Ureter (tissue), 1 donor: Measurements from ENCODE around the gene CD163. TPM values are rescaled to one million over a fixed set of nuclear protein-coding genes. Genes with fewer than 3 reads are reported as not detected.
"Not testable (repeated sequence)": the region's sequence is repeated elsewhere in the genome, so short reads cannot be mapped to it uniquely, and the experiment has no call there.

Experiments used
- DNase-seq: peaks from one replicate; pipeline ENCODE4 v3.0.0-alpha.2; 2020; ENCODE audit warnings: low spot score
- total RNA-seq: library from RNA; stranded (reverse); gene quantifications from one replicate; pipeline ENCODE4 v1.2.4, GENCODE V29; 2023
- donor health status: DM: yes; HTN: yes; CAD: no.

Gene CD163
- total RNA-seq, result 74.3 TPM

GRCh38 chr12:7503686-7504415 is at the start of gene CD163:
Gene CD163, minus strand, starts transcription at chr12:7503777. Its CDS starts 87 bp downstream, at chr12:7503690.
- DNase-seq, result no peak

- DNase-seq, result no peak
Observed at GRCh38 chr12:7542813-7543212, 39.2 kb upstream of the CD163 start.

- DNase-seq, result no peak
Observed at GRCh38 chr12:7542046-7542445, 38.5 kb upstream of the CD163 start.

DNA sequence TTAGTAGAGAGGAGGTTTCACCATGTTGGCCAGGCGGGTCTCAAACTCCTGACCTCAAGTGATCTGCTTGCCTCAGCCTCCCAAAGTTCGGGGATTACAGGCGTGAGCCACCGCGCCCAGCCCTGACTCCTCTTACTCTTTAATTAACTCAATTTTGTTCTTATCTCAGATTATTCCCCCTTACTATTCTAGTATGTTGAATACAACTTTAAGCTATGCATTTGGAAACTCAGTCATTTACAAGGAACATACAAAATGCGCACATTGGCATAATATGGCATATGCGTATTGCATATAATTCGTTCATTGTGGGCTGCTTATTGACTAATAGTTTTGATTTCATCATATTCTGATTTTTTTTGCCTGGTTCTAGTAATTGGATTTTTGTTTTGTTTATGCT is 10.8 kb upstream of the CD163 start:
- no peak for DNase-seq

GRCh38 chr12:7512553-7512952 is 9.0 kb upstream of the CD163 start:
- no peak for DNase-seq

DNA sequence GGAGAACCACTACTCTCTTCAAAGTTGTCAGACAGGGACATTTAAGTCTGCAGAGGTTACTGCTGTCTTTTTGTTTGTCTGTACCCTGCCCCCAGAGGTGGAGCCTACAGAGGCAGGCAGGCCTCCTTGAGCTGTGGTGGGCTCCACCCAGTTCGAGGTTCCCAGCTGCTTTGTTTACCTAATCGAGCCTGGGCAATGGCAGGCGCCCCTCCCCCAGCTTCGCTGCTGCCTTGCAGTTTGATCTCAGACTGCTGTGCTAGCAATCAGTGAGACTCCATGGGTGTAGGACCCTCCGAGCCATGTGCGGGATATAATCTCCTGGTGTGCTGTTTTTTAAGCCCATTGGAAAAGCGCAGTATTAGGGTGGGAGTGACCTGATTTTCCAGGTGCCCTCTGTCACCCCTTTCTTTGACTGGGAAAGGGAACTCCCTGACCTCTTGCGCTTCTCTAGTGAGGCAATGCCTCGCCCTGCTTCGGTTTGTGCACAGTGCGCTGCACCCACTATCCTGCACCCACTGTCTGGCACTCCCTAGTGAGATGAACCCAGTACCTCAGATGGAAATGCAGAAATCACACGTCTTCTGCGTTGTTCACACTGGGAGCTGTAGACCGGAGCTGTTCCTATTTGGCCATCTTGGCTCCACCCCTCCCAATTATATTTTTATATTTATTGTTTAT is 6.4 kb upstream of the CD163 start:
- DNase-seq, result not testable (repeated sequence)

DNA sequence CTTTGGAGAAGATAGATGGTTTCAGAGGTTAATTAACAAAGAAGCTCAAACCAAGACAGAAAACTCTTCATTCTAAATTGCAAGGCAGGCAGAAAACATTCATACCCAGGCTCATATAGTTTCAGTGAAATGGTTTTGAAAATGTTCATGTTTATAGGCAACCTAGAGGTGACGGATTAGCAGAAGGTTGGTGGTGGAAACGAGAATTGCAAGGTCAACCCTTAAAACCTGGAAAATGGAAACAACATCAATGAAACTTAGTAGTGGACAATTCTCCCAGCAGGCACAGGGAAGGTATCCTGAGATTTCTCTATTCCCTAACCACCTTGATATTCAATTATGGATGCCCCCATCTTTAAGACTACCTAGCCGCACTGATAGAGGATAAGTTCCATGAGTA is 965 bp downstream of the CD163 start:
- DNase-seq, result no peak

DNA sequence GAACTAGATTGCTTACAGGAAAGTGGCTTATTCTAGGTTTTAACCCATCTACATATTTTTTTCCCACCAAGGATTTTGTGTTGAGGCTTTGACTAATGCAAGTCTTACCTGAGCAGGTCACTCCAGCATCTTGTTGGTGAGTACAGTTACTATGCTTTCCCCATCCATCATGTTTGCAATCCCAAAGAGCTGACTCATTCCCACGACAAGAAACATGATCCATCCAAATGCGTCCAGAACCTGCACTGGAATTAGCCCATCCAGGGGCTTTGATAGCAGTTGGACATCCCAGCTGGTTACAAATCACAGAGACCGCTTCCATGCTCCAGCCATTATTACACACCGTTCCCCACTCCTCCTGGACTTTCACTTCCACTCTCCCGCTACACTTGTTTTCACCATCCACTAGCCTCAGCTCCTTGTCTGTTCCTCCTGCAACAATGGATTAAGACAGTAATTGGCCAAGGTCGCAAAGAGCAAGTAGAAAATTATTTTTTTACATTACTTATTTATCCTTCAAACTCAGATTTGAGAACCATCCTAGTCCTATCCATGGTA is 2.5 kb downstream of the CD163 start:
- no peak for DNase-seq

GRCh38 chr12:7499636-7500035 is 3.9 kb downstream of the CD163 start:
- DNase-seq, result no peak

- DNase-seq, result no peak
Observed at GRCh38 chr12:7498809-7499208, 4.8 kb downstream of the CD163 start.

DNA sequence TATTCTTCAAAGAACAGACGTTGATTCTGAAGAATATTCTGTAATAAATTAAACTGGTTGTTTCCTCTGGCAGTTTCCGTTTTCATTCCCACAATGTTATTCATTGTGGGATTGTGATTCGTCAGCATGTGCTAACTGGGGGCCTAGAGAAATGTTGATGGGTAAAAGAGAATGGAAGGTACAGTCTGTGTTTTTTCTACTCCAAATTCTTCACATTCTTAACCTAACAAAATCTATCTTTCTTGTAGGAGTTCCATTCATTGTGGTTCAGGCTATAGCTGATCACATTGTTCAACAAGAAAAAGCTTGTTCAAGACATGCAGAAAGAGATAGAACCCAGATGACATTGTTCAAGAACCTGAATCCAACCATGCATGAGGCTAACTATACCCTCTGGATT is 5.9 kb downstream of the CD163 start:
- no peak for DNase-seq

DNA sequence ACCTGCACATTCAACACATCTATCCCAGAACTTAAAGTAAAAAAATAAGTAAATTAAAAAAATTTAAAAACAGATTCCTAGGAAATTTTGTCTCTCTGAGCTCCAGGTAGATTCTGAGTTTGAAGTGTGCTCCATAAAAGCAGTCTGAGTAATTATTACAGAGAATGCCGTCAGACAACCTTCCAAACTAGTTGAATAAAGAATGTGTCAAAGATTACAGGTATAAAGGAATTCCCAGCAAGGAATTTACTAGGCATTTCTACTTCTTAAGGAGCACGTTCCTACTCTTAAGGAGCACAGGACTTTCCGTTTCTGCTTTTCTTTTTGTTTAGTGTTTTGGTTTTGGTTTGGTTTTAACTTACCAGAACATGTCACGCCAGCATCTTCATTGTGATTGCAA is 7.1 kb downstream of the CD163 start:
- no peak for DNase-seq

GRCh38 chr12:7495136-7495535 is 8.4 kb downstream of the CD163 start:
- no peak for DNase-seq

DNA sequence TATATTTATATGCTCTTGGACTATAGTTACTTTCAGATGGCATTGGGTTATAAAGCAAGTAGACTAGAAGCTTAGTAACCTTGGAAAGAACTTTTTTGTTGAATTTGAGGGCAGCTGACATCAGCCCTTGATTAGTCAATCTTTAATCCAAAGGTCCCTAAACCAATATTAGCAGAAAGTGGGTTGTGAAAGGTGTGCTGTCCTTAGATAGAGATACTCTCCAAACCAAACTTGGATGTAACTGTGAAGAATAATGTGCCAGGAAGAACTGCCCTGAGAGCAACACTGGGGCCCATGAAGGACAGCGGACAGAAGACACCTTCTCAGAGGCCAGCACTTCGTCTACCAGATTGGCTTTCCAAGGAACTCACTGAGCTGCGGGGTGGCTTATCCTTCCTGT is 10.6 kb downstream of the CD163 start:
- no peak for DNase-seq

DNA sequence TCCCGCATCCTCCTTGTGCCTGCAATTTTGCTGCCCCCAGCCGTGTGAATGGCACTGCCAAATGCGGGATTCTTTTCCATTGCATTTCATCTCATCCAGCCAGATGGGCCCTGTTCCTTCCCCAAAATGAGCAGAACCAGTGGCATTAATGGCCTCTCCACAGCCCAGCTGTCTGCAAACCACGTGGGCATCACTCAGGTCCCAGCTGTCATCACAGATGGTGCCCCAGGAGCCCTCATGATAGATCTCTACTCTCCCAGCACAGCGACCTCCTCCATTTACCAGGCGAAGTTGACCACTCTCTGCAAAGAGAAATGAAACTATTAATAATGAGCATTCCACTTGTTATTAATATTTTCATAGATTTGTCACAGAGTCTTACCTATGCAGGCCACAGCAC is 17.1 kb downstream of the CD163 start:
- DNase-seq, result no peak

GRCh38 chr12:7485095-7485494 is 18.5 kb downstream of the CD163 start:
- DNase-seq, result no peak

DNA sequence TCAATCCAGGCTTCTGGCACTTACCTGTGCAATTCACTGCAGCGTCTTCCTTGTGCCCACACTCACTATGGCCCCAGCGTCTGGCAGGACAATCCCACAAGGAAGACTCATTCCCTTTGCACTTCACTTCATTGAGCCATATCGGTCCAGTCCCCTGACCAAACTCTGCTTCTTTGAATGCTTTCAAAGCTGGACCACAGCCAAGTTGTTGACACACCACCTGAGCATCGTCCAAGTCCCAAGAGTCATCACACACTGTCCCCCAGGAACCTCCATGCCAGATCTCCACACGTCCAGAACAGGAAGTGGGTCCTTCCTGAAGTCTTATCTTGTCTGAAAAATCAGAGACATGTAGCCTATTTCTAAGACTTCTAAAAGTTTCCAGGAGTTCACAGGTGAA is 20.2 kb downstream of the CD163 start:
- no peak for DNase-seq

GRCh38 chr12:7479771-7480170 is 23.8 kb downstream of the CD163 start:
- no peak for DNase-seq

DNA sequence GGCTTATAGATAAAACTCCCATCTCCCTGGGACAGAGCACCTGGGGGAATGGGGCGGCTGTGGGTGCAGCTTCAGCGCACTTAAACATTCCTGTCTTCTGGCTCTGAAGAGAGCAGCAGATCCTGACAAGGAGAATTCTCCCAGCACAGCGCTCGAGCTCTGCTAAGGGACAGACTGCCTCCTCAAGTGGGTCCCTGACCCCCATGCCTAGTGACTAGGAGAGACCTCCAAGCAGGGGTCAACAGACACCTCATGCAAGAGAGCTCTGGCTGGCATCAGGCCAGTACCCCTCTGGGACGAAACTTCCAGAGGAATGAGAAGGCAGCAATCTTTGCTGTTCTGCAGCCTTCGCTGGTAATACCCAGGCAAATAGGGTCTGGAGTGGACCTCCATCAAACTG is 31.5 kb downstream of the CD163 start:
- no peak for DNase-seq

DNA sequence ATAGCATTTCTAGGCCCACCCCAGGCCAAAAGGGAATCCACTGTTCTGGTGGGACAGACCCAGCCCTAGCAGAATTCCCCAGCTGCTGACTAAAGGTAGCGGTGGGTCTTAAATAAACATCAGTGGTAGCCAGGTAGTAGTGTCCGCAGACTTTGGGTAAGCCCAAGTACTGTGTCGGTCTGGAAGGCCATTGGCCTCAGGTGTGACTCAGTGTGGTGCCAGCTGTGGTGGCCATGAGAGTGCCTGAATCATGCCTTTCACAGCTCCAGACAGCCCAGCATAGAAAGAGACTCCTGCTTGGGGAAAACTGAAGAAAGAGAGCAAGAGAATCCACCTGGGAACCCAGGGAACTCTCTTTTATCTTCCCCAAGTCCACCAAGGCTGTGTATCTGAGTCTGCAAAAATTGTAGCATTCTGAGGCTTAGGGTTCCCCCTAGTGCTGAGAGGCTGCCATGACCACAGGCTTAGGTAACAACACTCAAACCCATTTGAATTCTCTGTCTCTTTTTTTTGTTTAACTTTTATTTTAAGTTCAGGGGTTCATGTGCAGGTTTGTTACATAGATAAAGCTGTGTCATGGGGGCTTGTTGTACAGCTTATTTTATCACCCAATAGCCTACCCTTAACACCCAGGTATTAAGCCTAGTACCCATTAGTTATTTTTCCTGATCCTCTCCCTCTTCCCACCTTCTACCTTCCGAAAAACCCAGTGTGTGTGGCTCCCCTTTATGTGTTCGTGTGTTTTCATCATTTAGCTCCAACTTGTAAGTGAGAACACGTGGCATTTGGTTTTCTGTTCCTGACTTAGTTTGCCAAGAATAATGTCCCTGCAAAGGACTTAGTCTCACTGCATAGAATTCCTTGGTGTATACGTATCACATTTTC is 43.0 kb downstream of the CD163 start:
- DNase-seq, result peak; percentile 54

DNA sequence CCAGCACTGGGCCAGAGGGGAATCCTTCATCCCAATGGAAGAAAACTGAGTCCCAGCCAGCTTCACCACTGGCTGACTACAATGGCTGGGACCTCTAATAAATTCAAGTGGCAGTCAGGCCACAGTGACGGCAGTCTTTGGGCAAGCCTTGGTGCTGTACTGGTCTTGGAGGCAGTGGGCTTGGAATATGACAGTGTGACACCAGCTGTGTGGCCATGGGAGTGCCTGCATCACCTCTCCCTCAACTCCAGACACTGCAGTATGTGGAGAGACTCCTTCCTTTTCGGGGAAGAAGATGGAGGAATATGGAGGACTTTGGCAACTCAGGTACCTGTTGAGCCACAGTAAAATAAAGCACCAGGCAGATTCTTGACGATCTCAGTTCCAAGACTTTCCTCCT is 43.6 kb downstream of the CD163 start:
- no peak for DNase-seq

- no peak for DNase-seq
Observed at GRCh38 chr12:7451756-7452155, 51.8 kb downstream of the CD163 start.
